Mucosa of descending colon (tissue), 3 donors: ENCODE data around the gene CNST. TPM values are rescaled to one million over a fixed set of nuclear protein-coding genes. Genes with fewer than 3 reads are reported as not detected.
"Not testable (repeated sequence)": the region's sequence is repeated elsewhere in the genome, so short reads cannot be mapped to it uniquely, and the experiment has no call there.

Experiments used
- ATAC-seq: fragments of 200-7000 bp; cut with Tn5 transposase; one replicate; pipeline ENCODE4 v1.9.1; 2020; ENCODE audit warnings: mild to moderate bottlenecking, moderate library complexity
- DNase-seq, 3 donors: peaks; one replicate each; pipeline ENCODE4 v3.0.0-alpha.2; 2020
- H3K36me3 ChIP-seq: fragments of 200-600 bp; one replicate; pipeline ENCODE4 v1.8.0; 2021; ENCODE audit warnings: low read depth, mild to moderate bottlenecking
- H3K4me1 ChIP-seq: fragments of 200-600 bp; one replicate; pipeline ENCODE4 v1.8.0; 2021; ENCODE audit warnings: low read depth, mild to moderate bottlenecking
- H3K4me3 ChIP-seq: fragments of 200-600 bp; one replicate; pipeline ENCODE4 v1.8.0; 2021; ENCODE audit warnings: mild to moderate bottlenecking
- H3K9me3 ChIP-seq: fragments of 200-600 bp; one replicate; pipeline ENCODE4 v1.8.0; 2021; ENCODE audit warnings: mild to moderate bottlenecking
- intact Hi-C, 2 donors: fragments of 100-400 bp; cut with DNase I in 1 of 2; cut with micrococcal nuclease in 1 of 2; formaldehyde crosslinking; loops; one replicate each; pipeline versions ENCODE4 v1.11.0 to v1.11.1; 2022; cut with DNase I, micrococcal nuclease
- total RNA-seq, 3 donors: library from RNA; stranded (reverse); fragmentation: NEBNext Ultra II Directional in 2 of 3; extraction: Animal tissue kit (Norgen Biotek cat#: 25700) in 2 of 3; gene quantifications; one replicate each; pipeline versions ENCODE4 v1.2.1 to v1.2.4, GENCODE V29; 2021 to 2023
- TF ChIP-seq, protein P1 (sequence below): fragments of 200-600 bp; IDR thresholded peaks from one replicate; pipeline ENCODE4 v1.8.0; 2022; ENCODE audit warnings: antibody characterized with exemption, mild to moderate bottlenecking
- donor health status: DM: no; HTN: no; CAD: no; lungs with moderate emphysema.
- donor health status: DM: no; HTN: no; CAD: no.
- donor health status: DM: no; HTN: yes; CAD: no.

Gene CNST
- total RNA-seq, 3 donors from 2014 or later = 31.6 to 47.7 (median 44.6) TPM

DNA sequence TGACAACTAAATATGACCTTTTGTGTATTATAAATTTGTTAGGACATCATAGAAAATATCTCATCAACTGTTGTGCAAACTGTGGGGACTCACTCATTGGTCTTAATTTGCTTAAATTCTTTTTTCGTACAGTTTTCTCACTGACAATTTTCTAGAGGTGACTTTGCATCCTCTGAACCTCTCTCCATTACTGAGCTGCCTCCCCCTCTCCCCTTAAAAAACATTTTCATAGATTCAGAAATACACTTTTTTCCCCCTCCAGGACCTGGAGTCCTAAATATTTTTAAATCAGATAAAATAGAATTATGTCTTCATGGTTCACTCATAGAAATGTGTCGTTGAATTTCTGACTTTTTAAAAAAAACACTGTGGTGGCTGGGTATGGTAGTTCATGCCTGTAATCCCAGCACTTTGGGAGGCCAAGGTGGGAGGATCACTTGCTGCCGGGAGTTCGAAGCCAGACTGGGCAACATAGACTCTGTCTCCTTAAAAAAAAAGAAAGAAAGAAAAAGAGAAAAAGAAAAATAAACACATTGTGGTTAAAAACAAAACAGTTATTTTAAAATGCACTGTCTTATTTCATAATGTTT lies 1.5 kb downstream of the CNST start:
- no peak for DNase-seq
- no peaks in the 10 kb centered on the region for H3K9me3 ChIP-seq
- no peak overlapping the region for H3K4me3 ChIP-seq
- H3K36me3 ChIP-seq = peaks cover 6% of the 10 kb centered on the region
- TF ChIP-seq, protein P1, sequence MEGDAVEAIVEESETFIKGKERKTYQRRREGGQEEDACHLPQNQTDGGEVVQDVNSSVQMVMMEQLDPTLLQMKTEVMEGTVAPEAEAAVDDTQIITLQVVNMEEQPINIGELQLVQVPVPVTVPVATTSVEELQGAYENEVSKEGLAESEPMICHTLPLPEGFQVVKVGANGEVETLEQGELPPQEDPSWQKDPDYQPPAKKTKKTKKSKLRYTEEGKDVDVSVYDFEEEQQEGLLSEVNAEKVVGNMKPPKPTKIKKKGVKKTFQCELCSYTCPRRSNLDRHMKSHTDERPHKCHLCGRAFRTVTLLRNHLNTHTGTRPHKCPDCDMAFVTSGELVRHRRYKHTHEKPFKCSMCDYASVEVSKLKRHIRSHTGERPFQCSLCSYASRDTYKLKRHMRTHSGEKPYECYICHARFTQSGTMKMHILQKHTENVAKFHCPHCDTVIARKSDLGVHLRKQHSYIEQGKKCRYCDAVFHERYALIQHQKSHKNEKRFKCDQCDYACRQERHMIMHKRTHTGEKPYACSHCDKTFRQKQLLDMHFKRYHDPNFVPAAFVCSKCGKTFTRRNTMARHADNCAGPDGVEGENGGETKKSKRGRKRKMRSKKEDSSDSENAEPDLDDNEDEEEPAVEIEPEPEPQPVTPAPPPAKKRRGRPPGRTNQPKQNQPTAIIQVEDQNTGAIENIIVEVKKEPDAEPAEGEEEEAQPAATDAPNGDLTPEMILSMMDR = no peak
- ATAC-seq = no peak
- intact Hi-C loops = loop anchor here in 1 of 2 donors (5.0 kb wide), 1 partner anchor 130 kb away; no protein-coding TSS in a partner anchor
- peaks cover 45% of the 10 kb centered on the region for H3K4me1 ChIP-seq

DNA sequence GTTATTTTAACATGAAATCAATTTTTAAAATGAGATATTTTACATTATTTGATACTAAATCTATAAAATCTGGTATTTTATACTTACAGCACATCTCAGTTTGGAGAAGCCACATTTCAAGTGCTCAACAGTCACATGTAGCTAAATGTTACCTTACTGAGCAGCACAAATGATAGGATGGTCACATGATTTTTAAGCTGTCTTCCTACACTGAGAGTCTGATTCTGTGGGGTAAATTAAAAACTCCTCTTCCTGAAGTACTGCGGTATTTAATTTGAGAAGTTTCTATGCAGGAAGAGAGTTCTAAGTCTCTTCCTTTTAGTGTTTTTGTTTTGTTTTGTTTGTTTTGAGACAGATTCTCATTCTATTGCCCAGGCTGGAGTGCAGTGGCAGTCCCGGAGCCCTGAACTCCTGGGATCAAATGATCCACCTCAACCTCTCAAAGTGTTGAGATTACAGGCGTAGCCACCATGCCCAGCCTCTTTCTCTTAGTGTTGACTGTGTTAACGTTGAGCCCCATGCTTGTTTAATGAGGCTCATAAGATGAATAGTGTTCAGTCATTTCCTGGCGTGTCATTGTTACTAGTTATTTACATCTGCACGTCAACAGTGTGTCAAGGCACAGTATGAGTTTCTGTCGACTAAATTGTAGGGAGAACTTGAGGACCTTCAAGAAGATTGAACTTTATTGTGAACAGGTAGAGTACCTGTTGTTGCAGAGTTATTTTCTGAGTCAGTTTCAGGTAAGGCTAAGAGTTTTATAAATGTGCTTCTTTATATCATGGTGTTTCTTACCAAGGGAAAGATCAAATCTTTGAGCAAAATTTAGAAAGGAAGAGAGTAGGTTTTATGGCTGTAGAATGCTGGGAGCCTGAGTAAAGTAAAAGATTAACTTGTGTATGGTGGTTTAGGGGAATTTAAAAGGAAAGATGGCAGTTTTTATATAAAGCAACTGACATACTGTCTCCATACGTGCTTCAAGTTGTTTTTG lies 3.3 kb downstream of the CNST start:
- TF ChIP-seq, protein P1 = no peak
- peak; percentile 60 for ATAC-seq
- Histone ChIP-seq H3K4me1 (peaks cover 39% of the 10 kb centered on the region), H3K4me3 (no peak overlapping the region), H3K36me3 (peaks cover 6% of the 10 kb centered on the region), H3K9me3 (no peaks in the 10 kb centered on the region)
- DNase-seq = peak in 1 of 3 donors; percentile 61
- intact Hi-C loops = loop anchor here in 1 of 2 donors (5.0 kb wide), 1 partner anchor 128 kb away; no protein-coding TSS in a partner anchor

DNA sequence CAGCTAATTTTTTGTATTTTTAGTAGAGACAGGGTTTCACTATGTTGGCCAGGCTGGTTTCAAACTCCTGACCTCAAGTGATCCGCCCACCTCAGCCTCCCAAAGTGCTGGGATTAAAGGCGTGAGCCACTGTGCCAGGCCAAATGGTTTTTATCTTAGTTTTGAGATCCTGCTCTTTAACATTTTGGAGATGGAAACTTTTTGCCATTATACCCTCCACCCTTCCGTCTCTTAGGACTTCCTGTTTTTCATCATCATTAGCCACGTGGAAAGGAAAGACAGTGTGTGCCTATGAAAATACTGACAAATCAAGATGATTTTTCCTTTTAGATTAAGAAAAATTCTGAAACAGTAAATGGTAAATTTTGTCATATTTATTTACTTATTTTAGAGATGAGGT lies 5.1 kb downstream of the CNST start:
- H3K4me3 ChIP-seq, intact Hi-C loops, DNase-seq, ATAC-seq, H3K9me3 ChIP-seq, H3K36me3 ChIP-seq: not testable (repeated sequence)
- H3K4me1 ChIP-seq = peaks cover 30% of the 10 kb centered on the region

DNA sequence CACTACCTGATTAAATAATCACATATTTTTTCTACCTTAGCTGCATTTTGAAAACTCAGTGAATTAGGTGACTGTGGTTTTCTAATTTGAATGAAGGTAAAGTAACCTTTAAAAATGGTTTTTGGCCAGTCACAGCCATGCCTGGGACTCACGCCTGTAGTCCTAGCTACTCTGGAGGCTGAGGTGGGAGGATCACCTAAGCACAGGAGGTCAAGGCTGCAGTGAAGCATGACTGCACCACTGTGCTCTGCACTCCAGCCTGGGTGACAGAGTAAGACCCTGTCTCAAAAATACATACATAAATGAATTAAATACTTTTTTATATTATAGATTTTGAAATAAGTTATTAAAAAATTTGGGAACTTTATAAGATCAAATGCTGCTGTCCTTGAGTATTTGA lies 5.7 kb downstream of the CNST start:
- DNase-seq = no peak
- no peak for ATAC-seq
- H3K9me3 ChIP-seq = no peaks in the 10 kb centered on the region
- no peaks in the 10 kb centered on the region for H3K36me3 ChIP-seq
- intact Hi-C loops = no loop called here
- no peak overlapping the region for H3K4me3 ChIP-seq
- peaks cover 32% of the 10 kb centered on the region for H3K4me1 ChIP-seq
- TF ChIP-seq, protein P1 = no peak

DNA sequence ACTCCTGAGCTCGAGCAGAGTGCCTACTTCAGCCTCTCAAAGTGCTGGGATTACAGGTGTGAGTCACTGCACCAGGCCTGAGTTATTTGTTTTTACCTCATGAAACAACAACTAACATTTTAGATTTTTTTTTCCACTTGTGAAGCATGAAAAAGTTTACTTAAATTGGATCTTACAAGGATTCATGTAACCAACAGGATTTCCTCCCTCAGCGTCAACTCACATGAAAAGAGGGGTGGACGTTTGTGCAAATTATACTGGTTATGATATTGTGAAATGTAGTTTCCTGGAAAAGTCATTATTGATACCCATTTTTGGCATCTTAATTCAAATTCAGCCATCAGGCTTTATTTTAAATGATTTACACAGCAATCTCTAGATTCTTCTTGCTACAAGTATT lies 6.5 kb downstream of the CNST start:
- Histone ChIP-seq H3K4me1 (peaks cover 36% of the 10 kb centered on the region), H3K36me3 (no peaks in the 10 kb centered on the region), H3K9me3 (no peaks in the 10 kb centered on the region), H3K4me3 (no peak overlapping the region)
- DNase-seq (no peak), ATAC-seq (no peak)
- TF ChIP-seq, protein P1 = no peak
- intact Hi-C loops = no loop called here

DNA sequence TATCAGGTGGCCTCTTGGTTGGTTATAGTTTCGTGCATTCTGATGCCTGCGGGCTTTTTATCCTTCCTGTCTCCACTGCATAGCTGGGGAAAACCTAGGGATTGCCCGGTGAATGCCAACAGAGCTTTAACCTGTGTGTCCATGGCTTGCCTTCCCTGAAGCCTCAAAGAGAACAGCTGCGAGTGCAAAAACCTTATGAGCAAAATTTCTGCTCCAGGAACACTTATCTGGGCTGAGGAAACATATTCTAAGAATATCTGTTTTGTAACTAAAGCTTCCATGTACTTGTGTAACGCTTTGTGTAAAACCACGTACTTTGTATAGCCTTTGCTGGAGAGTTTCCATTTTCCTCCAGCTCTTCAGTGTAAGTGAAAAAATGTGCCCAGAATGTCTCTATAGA lies 7.2 kb downstream of the CNST start:
- H3K4me3 ChIP-seq = no peak overlapping the region
- intact Hi-C loops = no loop called here
- no peak for ATAC-seq
- no peaks in the 10 kb centered on the region for H3K9me3 ChIP-seq
- TF ChIP-seq, protein P1 = no peak
- H3K4me1 ChIP-seq = peaks cover 36% of the 10 kb centered on the region
- DNase-seq = no peak
- H3K36me3 ChIP-seq = no peaks in the 10 kb centered on the region
